Activated CD8-positive, alpha-beta memory T cell treated with anti-CD3 and anti-CD28 coated beads, Interleukin-2, amount 10 ng/mL, durations not matched to agents 7 days and 5 days (primary cell): ENCODE data around the gene CTBP1. TPM values are rescaled to one million over a fixed set of nuclear protein-coding genes. Genes with fewer than 3 reads are reported as not detected.

Experiments used
- ATAC-seq: fragments of 150-1000 bp; cut with Tn5 transposase; one replicate; pipeline ENCODE4 v1.10.0; 2021; ENCODE audit warnings: moderate library complexity
- CTCF ChIA-PET: fragments of 350-600 bp; sonication (Branson Sonifier 250); formaldehyde crosslinking; loops from one replicate; lab custom pipeline; 2021; ENCODE audit warnings: antibody characterized with exemption; lab: Charles Lee
- DNase-seq: peaks from one replicate; pipeline ENCODE4 v3.0.0-alpha.2; 2020
- H3K27ac Mint-ChIP-seq: one replicate; pipeline ENCODE4 v1.8.0; 2021; ENCODE audit warnings: mild to moderate bottlenecking, mixed read lengths
- H3K27me3 Mint-ChIP-seq: one replicate; pipeline ENCODE4 v1.8.0; 2021; ENCODE audit warnings: mixed read lengths
- H3K36me3 Mint-ChIP-seq: one replicate; pipeline ENCODE4 v1.8.0; 2021; ENCODE audit warnings: mild to moderate bottlenecking, mixed read lengths
- H3K4me1 Mint-ChIP-seq: one replicate; pipeline ENCODE4 v1.8.0; 2021; ENCODE audit warnings: mixed read lengths
- H3K4me3 Mint-ChIP-seq: one replicate; pipeline ENCODE4 v1.8.0; 2021; ENCODE audit warnings: mild to moderate bottlenecking, moderate library complexity, mixed read lengths
- H3K9me3 Mint-ChIP-seq: one replicate; pipeline ENCODE4 v1.8.0; 2022; ENCODE audit warnings: low read depth, mixed read lengths
- total RNA-seq, 2 experiments: library from RNA; stranded (reverse); gene quantifications; one replicate each; pipeline ENCODE4 v1.2.3, GENCODE V29; 2021

CTBP1 gene
- total RNA-seq, 2 experiments from 2014 or later: 193 to 250 TPM

DNA sequence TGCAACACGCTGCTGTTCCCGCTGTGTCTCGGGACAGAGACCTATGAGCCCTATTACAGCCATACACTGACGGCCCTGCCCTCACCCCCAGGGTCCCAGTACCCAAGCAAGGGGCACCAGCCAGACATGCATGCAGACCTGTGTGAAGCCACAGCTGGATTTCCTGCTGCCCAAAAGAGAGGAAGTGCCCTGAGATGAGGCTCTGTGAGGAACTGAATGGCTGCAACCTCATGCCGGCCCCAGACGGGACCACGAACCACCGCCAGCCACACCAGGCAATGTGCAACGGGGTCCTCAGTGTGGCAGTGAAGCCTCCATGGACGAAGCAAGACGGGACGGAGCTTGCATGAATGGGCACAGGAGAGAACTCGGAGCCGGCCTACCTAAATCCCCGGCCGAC is 21.1 kb downstream of the CTBP1 start:
- DNase-seq (no peak), ATAC-seq (no peak)
- no peaks in the 10 kb centered on the region for H3K9me3 Mint-ChIP-seq
- peaks cover 64% of the 10 kb centered on the region for H3K36me3 Mint-ChIP-seq
- H3K4me1 Mint-ChIP-seq: peaks cover 6% of the 10 kb centered on the region
- no peak overlapping the region for H3K4me3 Mint-ChIP-seq
- H3K27ac Mint-ChIP-seq: peak overlapping the region; percentile 1
- H3K27me3 Mint-ChIP-seq: no peaks in the 10 kb centered on the region
- CTCF ChIA-PET: no interaction called here

DNA sequence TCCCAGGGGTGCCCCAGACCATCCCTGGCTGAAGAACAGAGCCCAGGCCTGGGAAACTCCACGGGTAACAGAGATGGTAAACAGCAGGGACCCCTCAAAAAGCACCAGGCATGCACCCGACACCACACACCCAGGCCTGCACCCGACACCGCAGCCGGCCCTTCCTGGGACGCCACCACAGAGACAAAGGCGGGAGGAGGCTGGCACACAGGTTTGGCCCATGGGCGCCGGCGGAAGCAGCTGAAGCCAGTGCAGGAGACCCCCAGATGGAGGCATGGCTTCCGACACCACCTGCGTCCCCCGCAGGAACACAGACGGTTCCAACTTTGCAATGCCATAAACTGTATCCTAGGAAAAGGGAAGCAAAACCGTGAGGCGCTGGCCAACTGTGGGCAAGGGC is 22.3 kb downstream of the CTBP1 start:
- peaks cover 61% of the 10 kb centered on the region for H3K36me3 Mint-ChIP-seq
- no peak overlapping the region for H3K4me3 Mint-ChIP-seq
- peaks cover 6% of the 10 kb centered on the region for H3K4me1 Mint-ChIP-seq
- ATAC-seq: no peak
- no peak overlapping the region for H3K27ac Mint-ChIP-seq
- H3K27me3 Mint-ChIP-seq: no peaks in the 10 kb centered on the region
- DNase-seq: no peak
- CTCF ChIA-PET: no interaction called here
- no peaks in the 10 kb centered on the region for H3K9me3 Mint-ChIP-seq

- ATAC-seq (no peak), DNase-seq (no peak)
These were observed 22.8 kb downstream of the CTBP1 start for GRCh38 chr4:1226144-1226481.

GRCh38 chr4:1225272-1226143 is 23.4 kb downstream of the CTBP1 start:
- Mint-ChIP-seq H3K27ac (no peak overlapping the region), H3K9me3 (no peaks in the 10 kb centered on the region), H3K27me3 (no peaks in the 10 kb centered on the region), H3K36me3 (peaks cover 61% of the 10 kb centered on the region), H3K4me3 (no peak overlapping the region), H3K4me1 (peaks cover 6% of the 10 kb centered on the region)
- no peak for DNase-seq
- ATAC-seq: no peak
- CTCF ChIA-PET: no interaction called here

More at GRCh38 chr4:1226144-1226481, 22.8 kb downstream of the CTBP1 start:
- Mint-ChIP-seq H3K27ac (no peak overlapping the region), H3K4me3 (no peak overlapping the region), H3K4me1 (peaks cover 6% of the 10 kb centered on the region), H3K27me3 (no peaks in the 10 kb centered on the region), H3K9me3 (no peaks in the 10 kb centered on the region), H3K36me3 (peaks cover 62% of the 10 kb centered on the region)
- CTCF ChIA-PET: no interaction called here

GRCh38 chr4:1223841-1224809 is 24.8 kb downstream of the CTBP1 start:
- CTCF ChIA-PET: no interaction called here
- Mint-ChIP-seq H3K27ac (no peak overlapping the region), H3K9me3 (no peaks in the 10 kb centered on the region), H3K4me1 (peaks cover 12% of the 10 kb centered on the region), H3K4me3 (no peak overlapping the region), H3K36me3 (peaks cover 66% of the 10 kb centered on the region), H3K27me3 (no peaks in the 10 kb centered on the region)
- ATAC-seq: no peak
- no peak for DNase-seq

DNA sequence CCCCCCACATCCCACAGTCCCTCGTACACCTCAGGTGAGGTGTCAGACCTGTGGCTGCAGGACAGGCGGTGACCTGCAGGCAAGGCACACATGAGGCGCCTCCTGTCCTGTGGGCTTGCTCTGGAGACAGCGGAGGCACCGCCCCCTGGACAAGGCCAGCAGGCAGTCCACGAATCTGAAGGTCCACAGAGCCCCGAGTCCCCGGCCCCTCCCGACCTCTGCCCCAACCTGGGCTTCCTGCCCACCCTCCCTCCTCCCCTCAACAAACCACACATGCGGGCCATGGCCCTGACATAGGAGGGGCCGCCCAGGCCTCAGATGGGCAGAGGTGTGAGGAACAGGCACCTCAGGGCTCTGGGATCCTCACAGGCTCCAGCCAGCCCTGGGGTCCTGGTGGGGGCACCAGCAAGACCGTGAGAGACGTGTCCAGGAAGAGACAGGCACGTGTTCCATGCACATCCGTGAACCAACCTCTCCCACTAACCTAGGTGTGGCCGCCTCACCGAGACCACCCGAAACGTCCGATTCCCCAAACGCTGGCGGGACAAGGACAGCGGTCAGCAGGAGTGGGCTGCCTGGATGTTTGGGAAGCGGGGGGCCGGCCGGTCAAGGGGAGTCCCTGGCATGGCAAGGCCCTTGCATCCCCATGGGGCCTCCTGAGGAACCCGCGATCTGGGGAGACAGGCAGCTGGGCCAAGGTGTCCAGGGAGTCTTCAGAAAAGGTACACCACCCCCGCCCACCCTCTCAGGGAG is 25.8 kb downstream of the CTBP1 start:
- H3K27me3 Mint-ChIP-seq: no peaks in the 10 kb centered on the region
- H3K36me3 Mint-ChIP-seq: peaks cover 72% of the 10 kb centered on the region
- ATAC-seq (no peak), DNase-seq (no peak)
- no peaks in the 10 kb centered on the region for H3K9me3 Mint-ChIP-seq
- H3K4me3 Mint-ChIP-seq: no peak overlapping the region
- CTCF ChIA-PET: interaction anchor here (1.0 kb wide), 1 partner anchor 45 kb away, joined by 3 read pairs; no protein-coding TSS in a partner anchor
- peaks cover 21% of the 10 kb centered on the region for H3K4me1 Mint-ChIP-seq
- H3K27ac Mint-ChIP-seq: no peak overlapping the region

GRCh38 chr4:1222036-1222789 is 26.7 kb downstream of the CTBP1 start:
- H3K27ac Mint-ChIP-seq: no peak overlapping the region
- ATAC-seq (peak; percentile 13), DNase-seq (no peak)
- peaks cover 24% of the 10 kb centered on the region for H3K4me1 Mint-ChIP-seq
- no peaks in the 10 kb centered on the region for H3K9me3 Mint-ChIP-seq
- H3K36me3 Mint-ChIP-seq: peaks cover 69% of the 10 kb centered on the region
- CTCF ChIA-PET: interaction anchor here (1.0 kb wide), 1 partner anchor 46 kb away, joined by 3 read pairs; no protein-coding TSS in a partner anchor
- no peaks in the 10 kb centered on the region for H3K27me3 Mint-ChIP-seq
- H3K4me3 Mint-ChIP-seq: no peak overlapping the region

DNA sequence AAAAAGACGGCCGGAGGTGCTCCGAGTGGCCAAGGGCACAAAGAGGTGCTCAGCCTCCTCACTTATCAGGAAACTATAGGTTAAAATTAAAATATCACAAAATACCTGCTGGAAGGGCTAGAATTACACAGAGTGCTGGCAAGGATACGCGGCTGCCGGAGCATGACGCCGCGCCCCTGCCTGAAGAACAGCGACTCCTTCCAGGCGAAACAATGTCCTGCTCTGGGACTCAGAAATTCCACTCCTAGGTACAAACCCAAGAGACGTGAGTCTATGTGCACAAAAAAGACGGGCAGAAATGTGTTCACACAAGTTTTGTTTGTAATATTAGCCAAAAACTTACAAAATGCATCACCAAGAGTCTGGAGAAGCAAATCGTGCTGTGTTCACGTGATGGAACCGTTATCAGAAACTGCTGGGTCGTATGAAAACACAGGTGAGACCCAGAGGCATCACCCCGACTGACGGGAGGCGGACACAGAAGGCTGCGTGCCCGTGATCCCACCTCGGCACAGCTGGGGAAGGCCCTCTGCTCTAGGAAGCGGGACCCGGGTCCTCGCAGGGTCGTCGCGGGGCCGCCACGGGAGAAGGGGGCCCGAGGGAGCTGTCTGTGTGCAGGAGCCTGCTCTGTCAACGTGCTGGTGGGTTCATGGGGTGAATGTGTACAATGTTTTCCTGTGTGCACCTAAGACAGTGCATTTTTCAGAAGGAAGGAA is 27.6 kb downstream of the CTBP1 start:
- peaks cover 31% of the 10 kb centered on the region for H3K4me1 Mint-ChIP-seq
- H3K36me3 Mint-ChIP-seq: peaks cover 65% of the 10 kb centered on the region
- CTCF ChIA-PET: no interaction called here

DNA sequence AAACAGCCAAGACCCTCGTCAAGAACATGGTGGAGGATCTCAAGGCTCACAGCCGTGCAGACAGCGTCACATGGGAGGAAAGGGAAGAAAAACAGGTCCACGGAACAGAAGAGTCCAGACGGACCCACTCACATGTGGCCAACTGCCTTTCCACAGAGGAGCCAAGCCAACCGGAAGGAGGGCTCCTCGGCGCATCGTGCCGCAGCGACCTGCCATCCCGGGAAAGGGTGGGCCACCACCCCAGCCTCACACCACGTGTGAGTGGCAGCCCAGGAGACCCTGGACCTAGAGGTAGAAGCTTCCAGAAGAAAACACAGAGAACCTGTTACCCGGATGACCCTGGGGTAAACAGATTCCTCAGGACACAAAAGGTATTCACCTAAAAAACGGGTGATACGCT is 28.4 kb downstream of the CTBP1 start:
- Mint-ChIP-seq H3K4me3 (no peak overlapping the region), H3K9me3 (no peaks in the 10 kb centered on the region), H3K27ac (no peak overlapping the region), H3K27me3 (no peaks in the 10 kb centered on the region), H3K4me1 (peaks cover 39% of the 10 kb centered on the region), H3K36me3 (peaks cover 60% of the 10 kb centered on the region)
- ATAC-seq: no peak
- CTCF ChIA-PET: no interaction called here
- DNase-seq: no peak

More for the DNA sequence above, 27.6 kb downstream of the CTBP1 start:
- DNase-seq: no peak
- Mint-ChIP-seq H3K27ac (no peak overlapping the region), H3K27me3 (no peaks in the 10 kb centered on the region), H3K4me3 (no peak overlapping the region), H3K9me3 (no peaks in the 10 kb centered on the region)
- ATAC-seq: no peak

DNA sequence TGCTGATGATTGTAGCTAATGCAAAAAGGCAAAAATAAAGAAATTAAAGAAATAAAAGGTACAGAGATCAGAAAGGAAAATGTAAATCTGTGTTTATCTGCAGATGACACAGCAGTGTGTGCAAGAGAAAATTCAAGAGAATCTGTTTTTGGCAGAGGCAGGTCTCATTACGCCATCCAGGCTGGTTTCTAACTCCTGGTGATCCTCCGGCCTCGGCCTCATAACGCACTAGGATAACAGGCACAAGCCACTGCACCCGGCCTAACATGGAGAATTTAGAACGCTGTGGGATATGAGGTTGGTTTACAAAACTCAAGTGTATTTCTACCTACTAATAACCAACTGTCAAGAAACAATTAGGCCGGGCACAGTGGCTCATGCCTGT is 29.4 kb downstream of the CTBP1 start:
- CTCF ChIA-PET: interaction anchor here (1.1 kb wide), 1 partner anchor 52 kb away, joined by 3 read pairs; no protein-coding TSS in a partner anchor
- peaks cover 53% of the 10 kb centered on the region for H3K36me3 Mint-ChIP-seq
- H3K27me3 Mint-ChIP-seq: no peaks in the 10 kb centered on the region
- no peak overlapping the region for H3K4me3 Mint-ChIP-seq
- peak overlapping the region; percentile 56 for H3K27ac Mint-ChIP-seq
- H3K9me3 Mint-ChIP-seq: no peaks in the 10 kb centered on the region
- ATAC-seq (no peak), DNase-seq (no peak)
- peaks cover 43% of the 10 kb centered on the region for H3K4me1 Mint-ChIP-seq

DNA sequence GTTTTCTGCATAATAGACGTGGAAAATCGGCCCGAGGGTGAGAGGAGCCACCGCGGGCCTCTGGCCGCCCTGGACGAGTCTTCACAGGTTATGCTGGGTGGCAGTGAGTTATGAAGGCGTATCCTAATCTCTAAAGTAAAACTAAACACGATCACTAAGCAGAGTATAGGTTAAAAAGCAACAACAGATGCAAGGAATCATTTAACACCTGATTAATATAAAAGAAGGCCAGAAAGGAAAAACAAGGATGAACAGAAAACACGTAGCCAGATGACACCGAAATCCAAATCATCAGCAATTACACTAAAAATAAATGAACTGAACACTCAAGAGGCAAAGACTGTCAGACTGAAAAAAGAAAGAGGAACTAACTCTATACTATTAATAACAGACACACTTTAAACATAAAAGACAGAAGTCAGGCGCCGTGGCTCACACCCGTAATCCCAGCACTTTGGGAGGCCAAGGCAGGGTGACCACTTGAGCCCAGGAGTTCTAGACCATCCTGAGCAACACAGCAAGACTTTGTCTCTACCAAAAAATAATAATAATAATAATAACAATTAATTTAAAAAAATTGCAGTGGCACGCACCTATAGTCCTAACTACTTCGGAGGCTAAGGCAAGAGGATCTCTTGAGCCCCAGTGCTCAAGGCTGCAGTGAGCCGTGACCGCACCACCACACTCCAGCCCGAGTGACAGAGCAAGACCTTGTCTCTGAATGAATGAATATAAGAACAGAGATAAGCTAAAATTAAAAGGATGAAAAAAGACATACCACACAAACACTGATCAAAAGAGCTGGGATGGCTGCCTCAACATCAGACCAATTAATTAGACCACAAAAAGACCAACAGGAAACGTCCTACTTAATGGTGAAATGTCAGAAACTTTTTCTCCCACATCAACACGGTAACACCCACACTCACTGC is 30.0 kb downstream of the CTBP1 start:
- peaks cover 47% of the 10 kb centered on the region for H3K36me3 Mint-ChIP-seq
- no peaks in the 10 kb centered on the region for H3K27me3 Mint-ChIP-seq
- CTCF ChIA-PET: interaction anchor here (1.1 to 2.6 kb wide), 2 partner anchors 49 to 52 kb away, joined by 3 to 16 read pairs; no protein-coding TSS in a partner anchor
- peak overlapping the region; percentile 67 for H3K27ac Mint-ChIP-seq
- H3K9me3 Mint-ChIP-seq: no peaks in the 10 kb centered on the region
- ATAC-seq: no peak
- H3K4me1 Mint-ChIP-seq: peaks cover 43% of the 10 kb centered on the region
- no peak for DNase-seq
- no peak overlapping the region for H3K4me3 Mint-ChIP-seq
